Measurements from ENCODE around the gene WSCD2. TPM values are rescaled to one million over a fixed set of nuclear protein-coding genes. Genes with fewer than 3 reads are reported as not detected.

The WSCD2 gene
- total and polyA plus RNA-seq, 8 donors: 0.25 to 6.7 (median 1.4) TPM; not detected in 3

DNA sequence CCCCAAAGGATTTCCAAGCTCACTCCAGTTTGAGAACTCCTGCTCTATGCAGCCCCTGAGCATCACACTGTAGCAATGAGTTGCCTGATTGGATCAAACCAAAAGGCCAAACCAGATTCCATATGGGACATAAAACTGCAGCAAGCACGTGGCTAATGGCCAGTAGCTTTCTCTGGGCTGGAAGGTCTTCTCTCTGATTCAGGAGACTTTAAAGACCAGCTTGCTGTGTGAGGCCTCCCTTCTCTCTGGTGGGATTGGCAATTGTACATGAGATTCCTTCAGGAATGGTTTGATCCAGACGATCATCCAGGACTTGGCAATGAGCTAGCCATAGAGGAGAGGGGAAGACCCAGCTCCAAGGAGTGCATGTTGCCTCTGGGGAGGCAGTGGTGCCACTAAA lies 50.2 kb downstream of the WSCD2 start:
- Histone ChIP-seq H3K4me3 (no peak overlapping the region), H3K4me1 (peaks cover 0 to 5% (median 0%) of the 10 kb centered on the region in 4 donors), H3K27ac (no peak overlapping the region), H3K36me3 (no peaks in the 10 kb centered on the region), H3K9me3 (peaks cover 0 to 6% (median 0%) of the 10 kb centered on the region in 4 donors), H3K27me3 (no peaks in the 10 kb centered on the region)
- intact Hi-C loops (cut with DNase I; ENCODE audit: low total_unique reads): no loop called here
- 45 to 64% (median 55%) methylated on average over 2 of the region's 2 CpGs for WGBS, 5 donors
- DNase-seq: no peak
- TF ChIP-seq POLR2AphosphoS5 (IDR thresholded peaks at IDR 0.05): no peak
- no peak for TF ChIP-seq POLR2A (IDR thresholded peaks at IDR 0.05)
- no peak for TF ChIP-seq CTCF (IDR thresholded peaks at IDR 0.05)
- no peak for TF ChIP-seq EP300 (IDR thresholded peaks at IDR 0.05)

GRCh38 chr12:108180255-108181094 lies 51.4 kb downstream of the WSCD2 start:
- intact Hi-C loops (cut with DNase I; ENCODE audit: low total_unique reads): no loop called here
- TF ChIP-seq POLR2AphosphoS5 (IDR thresholded peaks at IDR 0.05): no peak
- no peak for TF ChIP-seq CTCF (IDR thresholded peaks at IDR 0.05)
- TF ChIP-seq EP300 (IDR thresholded peaks at IDR 0.05): no peak
- no peak for TF ChIP-seq POLR2A (IDR thresholded peaks at IDR 0.05)
- WGBS, 5 donors: 64 to 81% (median 75%) methylated on average over 7 of the region's 7 CpGs
- Histone ChIP-seq H3K27me3 (no peaks in the 10 kb centered on the region), H3K4me1 (peaks cover 0 to 17% (median 0%) of the 10 kb centered on the region in 4 donors), H3K27ac (no peak overlapping the region), H3K4me3 (no peak overlapping the region), H3K36me3 (no peaks in the 10 kb centered on the region), H3K9me3 (peaks cover 0 to 6% (median 0%) of the 10 kb centered on the region in 4 donors)
- DNase-seq: no peak

DNA sequence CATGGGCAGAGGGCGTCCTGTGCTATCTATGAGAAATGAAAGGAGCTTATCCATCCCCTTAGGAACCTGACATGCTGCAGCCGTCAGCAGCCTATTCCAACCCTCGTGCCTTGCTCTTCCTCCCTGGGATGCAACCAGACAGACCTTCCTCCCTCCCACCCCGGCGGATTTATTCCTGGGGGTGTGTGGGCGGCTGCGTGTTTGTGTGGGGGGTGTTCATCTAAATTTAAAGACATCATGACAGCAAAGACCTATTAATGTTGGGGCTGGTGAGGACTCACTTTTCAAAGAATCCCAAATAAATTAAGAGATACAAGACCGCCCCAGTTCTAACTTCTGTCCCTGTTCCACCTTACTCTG lies 52.0 kb downstream of the WSCD2 start:
- no peaks in the 10 kb centered on the region for H3K27me3 ChIP-seq
- H3K36me3 ChIP-seq: no peaks in the 10 kb centered on the region
- H3K4me3 ChIP-seq: no peak overlapping the region
- 78 to 85% (median 81%) methylated on average over 8 of the region's 8 CpGs for WGBS, 5 donors
- intact Hi-C loops (cut with DNase I; ENCODE audit: low total_unique reads): no loop called here
- DNase-seq: no peak
- H3K27ac ChIP-seq: no peak overlapping the region
- no peak for TF ChIP-seq CTCF (IDR thresholded peaks at IDR 0.05)
- TF ChIP-seq EP300 (IDR thresholded peaks at IDR 0.05): no peak
- no peak for TF ChIP-seq POLR2A (IDR thresholded peaks at IDR 0.05)
- no peak for TF ChIP-seq POLR2AphosphoS5 (IDR thresholded peaks at IDR 0.05)
- peaks cover 0 to 17% (median 0%) of the 10 kb centered on the region in 4 donors for H3K4me1 ChIP-seq
- peaks cover 0 to 6% (median 0%) of the 10 kb centered on the region in 4 donors for H3K9me3 ChIP-seq

- Histone ChIP-seq H3K27ac (no peak overlapping the region), H3K36me3 (no peaks in the 10 kb centered on the region), H3K9me3 (peaks cover 0 to 6% (median 0%) of the 10 kb centered on the region in 4 donors), H3K4me1 (peaks cover 0 to 17% (median 0%) of the 10 kb centered on the region in 4 donors), H3K27me3 (no peaks in the 10 kb centered on the region), H3K4me3 (no peak overlapping the region)
- intact Hi-C loops (cut with DNase I; ENCODE audit: low total_unique reads): no loop called here
- WGBS, 5 donors: 68 to 85% (median 79%) methylated on average over 4 of the region's 4 CpGs
- TF ChIP-seq EP300 (IDR thresholded peaks at IDR 0.05) (no peak), POLR2AphosphoS5 (IDR thresholded peaks at IDR 0.05) (no peak), POLR2A (IDR thresholded peaks at IDR 0.05) (no peak), CTCF (IDR thresholded peaks at IDR 0.05) (no peak)
- DNase-seq: no peak
Observed at GRCh38 chr12:108182096-108182495, 53.0 kb downstream of the WSCD2 start.

Measured in stomach (tissue), 9 donors.